Measurements from ENCODE around the gene LRMDA.

DNA sequence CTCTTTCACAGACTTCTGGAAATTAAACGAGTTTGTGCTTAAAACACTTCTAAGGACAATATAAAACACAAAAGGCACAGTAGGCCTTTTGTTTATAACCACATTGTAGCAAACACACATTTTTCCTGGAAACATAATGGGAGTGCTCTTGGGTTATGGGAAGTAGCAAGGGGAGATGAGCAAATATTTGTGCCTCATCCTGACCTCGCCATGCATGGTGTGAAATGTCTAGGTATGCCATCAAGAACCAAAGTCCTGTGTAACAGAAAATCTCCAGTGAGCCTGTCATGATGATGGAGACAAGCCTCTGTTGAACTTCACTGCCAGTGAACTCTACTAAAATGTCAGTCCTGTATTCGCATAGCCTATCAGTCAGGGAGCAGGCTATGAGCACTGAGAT is 1029.6 kb downstream of the LRMDA start:
- no peak for TF ChIP-seq BCL11A (tag by site-specific recombination; IDR thresholded peaks at IDR 0.05; ENCODE audit: low read depth)
- TF ChIP-seq, protein P1, sequence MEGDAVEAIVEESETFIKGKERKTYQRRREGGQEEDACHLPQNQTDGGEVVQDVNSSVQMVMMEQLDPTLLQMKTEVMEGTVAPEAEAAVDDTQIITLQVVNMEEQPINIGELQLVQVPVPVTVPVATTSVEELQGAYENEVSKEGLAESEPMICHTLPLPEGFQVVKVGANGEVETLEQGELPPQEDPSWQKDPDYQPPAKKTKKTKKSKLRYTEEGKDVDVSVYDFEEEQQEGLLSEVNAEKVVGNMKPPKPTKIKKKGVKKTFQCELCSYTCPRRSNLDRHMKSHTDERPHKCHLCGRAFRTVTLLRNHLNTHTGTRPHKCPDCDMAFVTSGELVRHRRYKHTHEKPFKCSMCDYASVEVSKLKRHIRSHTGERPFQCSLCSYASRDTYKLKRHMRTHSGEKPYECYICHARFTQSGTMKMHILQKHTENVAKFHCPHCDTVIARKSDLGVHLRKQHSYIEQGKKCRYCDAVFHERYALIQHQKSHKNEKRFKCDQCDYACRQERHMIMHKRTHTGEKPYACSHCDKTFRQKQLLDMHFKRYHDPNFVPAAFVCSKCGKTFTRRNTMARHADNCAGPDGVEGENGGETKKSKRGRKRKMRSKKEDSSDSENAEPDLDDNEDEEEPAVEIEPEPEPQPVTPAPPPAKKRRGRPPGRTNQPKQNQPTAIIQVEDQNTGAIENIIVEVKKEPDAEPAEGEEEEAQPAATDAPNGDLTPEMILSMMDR (tag by site-specific recombination; IDR thresholded peaks at IDR 0.05): no peak
- no peak for TF ChIP-seq ZNF24 (tag by site-specific recombination; IDR thresholded peaks at IDR 0.05)
- no peak for TF ChIP-seq SCRT2 (tag by site-specific recombination; IDR thresholded peaks at IDR 0.05)
- TF ChIP-seq, protein P2, sequence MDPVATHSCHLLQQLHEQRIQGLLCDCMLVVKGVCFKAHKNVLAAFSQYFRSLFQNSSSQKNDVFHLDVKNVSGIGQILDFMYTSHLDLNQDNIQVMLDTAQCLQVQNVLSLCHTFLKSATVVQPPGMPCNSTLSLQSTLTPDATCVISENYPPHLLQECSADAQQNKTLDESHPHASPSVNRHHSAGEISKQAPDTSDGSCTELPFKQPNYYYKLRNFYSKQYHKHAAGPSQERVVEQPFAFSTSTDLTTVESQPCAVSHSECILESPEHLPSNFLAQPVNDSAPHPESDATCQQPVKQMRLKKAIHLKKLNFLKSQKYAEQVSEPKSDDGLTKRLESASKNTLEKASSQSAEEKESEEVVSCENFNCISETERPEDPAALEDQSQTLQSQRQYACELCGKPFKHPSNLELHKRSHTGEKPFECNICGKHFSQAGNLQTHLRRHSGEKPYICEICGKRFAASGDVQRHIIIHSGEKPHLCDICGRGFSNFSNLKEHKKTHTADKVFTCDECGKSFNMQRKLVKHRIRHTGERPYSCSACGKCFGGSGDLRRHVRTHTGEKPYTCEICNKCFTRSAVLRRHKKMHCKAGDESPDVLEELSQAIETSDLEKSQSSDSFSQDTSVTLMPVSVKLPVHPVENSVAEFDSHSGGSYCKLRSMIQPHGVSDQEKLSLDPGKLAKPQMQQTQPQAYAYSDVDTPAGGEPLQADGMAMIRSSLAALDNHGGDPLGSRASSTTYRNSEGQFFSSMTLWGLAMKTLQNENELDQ (tag by site-specific recombination; IDR thresholded peaks at IDR 0.05; ENCODE audit: low read depth): no peak
- no peak for TF ChIP-seq ZNF324 (tag by site-specific recombination; IDR thresholded peaks at IDR 0.05)
- no peak for TF ChIP-seq SETDB1 (IDR thresholded peaks at IDR 0.05; ENCODE audit: insufficient read length, low read length)
- TF ChIP-seq, protein P3, sequence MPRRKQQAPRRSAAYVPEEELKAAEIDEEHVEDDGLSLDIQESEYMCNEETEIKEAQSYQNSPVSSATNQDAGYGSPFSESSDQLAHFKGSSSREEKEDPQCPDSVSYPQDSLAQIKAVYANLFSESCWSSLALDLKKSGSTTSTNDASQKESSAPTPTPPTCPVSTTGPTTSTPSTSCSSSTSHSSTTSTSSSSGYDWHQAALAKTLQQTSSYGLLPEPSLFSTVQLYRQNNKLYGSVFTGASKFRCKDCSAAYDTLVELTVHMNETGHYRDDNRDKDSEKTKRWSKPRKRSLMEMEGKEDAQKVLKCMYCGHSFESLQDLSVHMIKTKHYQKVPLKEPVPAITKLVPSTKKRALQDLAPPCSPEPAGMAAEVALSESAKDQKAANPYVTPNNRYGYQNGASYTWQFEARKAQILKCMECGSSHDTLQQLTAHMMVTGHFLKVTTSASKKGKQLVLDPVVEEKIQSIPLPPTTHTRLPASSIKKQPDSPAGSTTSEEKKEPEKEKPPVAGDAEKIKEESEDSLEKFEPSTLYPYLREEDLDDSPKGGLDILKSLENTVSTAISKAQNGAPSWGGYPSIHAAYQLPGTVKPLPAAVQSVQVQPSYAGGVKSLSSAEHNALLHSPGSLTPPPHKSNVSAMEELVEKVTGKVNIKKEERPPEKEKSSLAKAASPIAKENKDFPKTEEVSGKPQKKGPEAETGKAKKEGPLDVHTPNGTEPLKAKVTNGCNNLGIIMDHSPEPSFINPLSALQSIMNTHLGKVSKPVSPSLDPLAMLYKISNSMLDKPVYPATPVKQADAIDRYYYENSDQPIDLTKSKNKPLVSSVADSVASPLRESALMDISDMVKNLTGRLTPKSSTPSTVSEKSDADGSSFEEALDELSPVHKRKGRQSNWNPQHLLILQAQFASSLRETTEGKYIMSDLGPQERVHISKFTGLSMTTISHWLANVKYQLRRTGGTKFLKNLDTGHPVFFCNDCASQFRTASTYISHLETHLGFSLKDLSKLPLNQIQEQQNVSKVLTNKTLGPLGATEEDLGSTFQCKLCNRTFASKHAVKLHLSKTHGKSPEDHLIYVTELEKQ (tag by site-specific recombination; IDR thresholded peaks at IDR 0.05; ENCODE audit: borderline replicate concordance): no peak
- TF ChIP-seq MYNN (tag by site-specific recombination; IDR thresholded peaks at IDR 0.05; ENCODE audit: borderline replicate concordance): no peak
- no peak for TF ChIP-seq ZBTB21 (tag by site-specific recombination; IDR thresholded peaks at IDR 0.05)
